Mesenchymal stem cell (in vitro differentiated cells and primary cell): ENCODE results near the gene VWA3B.

Experiments
- DNase-seq: peaks from one replicate; pipeline ENCODE4 v3.0.0-alpha.2; 2013
- H2AFZ ChIP-seq: one replicate; pipeline ENCODE4 v1.6.1; 2013; ENCODE audit warnings: low read depth, mild to moderate bottlenecking, control low read depth, inconsistent platforms, low read length, moderate library complexity
- H2AK5ac ChIP-seq: 2 replicates; pipeline ENCODE4 v1.6.1; 2013; ENCODE audit warnings: low read length, moderate library complexity, mild to moderate bottlenecking, inconsistent platforms; ENCODE audit not compliant: severe bottlenecking
- H2BK120ac ChIP-seq: one replicate; pipeline ENCODE4 v1.6.1; 2013; ENCODE audit warnings: low read depth, mild to moderate bottlenecking, inconsistent platforms, low read length, moderate library complexity
- H2BK12ac ChIP-seq, 2 experiments: one replicate each; pipeline ENCODE4 v1.6.1; 2013; ENCODE audit warnings: inconsistent platforms in 2 of 2, low read length in 2 of 2, mild to moderate bottlenecking in 2 of 2, moderate library complexity in 2 of 2, control low read depth in 1 of 2
- H2BK15ac ChIP-seq: one replicate; pipeline ENCODE4 v1.6.1; 2013; ENCODE audit warnings: mild to moderate bottlenecking, low read depth, inconsistent platforms; ENCODE audit not compliant: poor library complexity, severe bottlenecking
- H2BK5ac ChIP-seq: 2 replicates; pipeline ENCODE4 v1.6.1; 2013; ENCODE audit warnings: low read depth, mild to moderate bottlenecking, low read length, control low read depth, inconsistent platforms; ENCODE audit not compliant: poor library complexity, severe bottlenecking
- H3K14ac ChIP-seq, 2 experiments: one replicate each; pipeline ENCODE4 v1.6.1; 2013; ENCODE audit warnings: inconsistent platforms in 2 of 2, low read length in 2 of 2, control low read depth in 1 of 2, mild to moderate bottlenecking in 1 of 2, moderate library complexity in 1 of 2
- H3K18ac ChIP-seq, 2 experiments: one replicate each; pipeline ENCODE4 v1.6.1; 2013; ENCODE audit warnings: inconsistent platforms in 2 of 2, low read length in 2 of 2, control low read depth in 1 of 2, low read depth in 1 of 2, mild to moderate bottlenecking in 1 of 2
- H3K23ac ChIP-seq, 2 experiments: one replicate each; pipeline ENCODE4 v1.6.1; 2013; ENCODE audit warnings: inconsistent platforms in 2 of 2, low read length in 2 of 2, mild to moderate bottlenecking in 2 of 2, moderate library complexity in 2 of 2, control low read depth in 1 of 2
- H3K27ac ChIP-seq: 2 replicates; pipeline ENCODE4 v1.5.1; 2013; ENCODE audit warnings: mild to moderate bottlenecking, moderate library complexity, low read length, control low read depth, inconsistent platforms; ENCODE audit not compliant: poor library complexity, severe bottlenecking
- H3K27me3 ChIP-seq, 2 experiments: 2 replicates each; pipeline versions ENCODE4 v1.6.1 to v1.7.0; 2013; ENCODE audit warnings: low read length in 2 of 2, mild to moderate bottlenecking in 2 of 2, moderate library complexity in 2 of 2, control low read depth in 1 of 2, inconsistent platforms in 1 of 2; ENCODE audit not compliant: control insufficient read depth in 1 of 2, insufficient read depth in 1 of 2
- H3K36me3 ChIP-seq, 2 experiments: 2 replicates each; pipeline versions ENCODE4 v1.6.1 to v1.7.0; 2013; ENCODE audit warnings: low read length in 2 of 2, control low read depth in 1 of 2, inconsistent platforms in 1 of 2, low read depth in 1 of 2, mild to moderate bottlenecking in 1 of 2; ENCODE audit not compliant: insufficient read depth in 2 of 2, control insufficient read depth in 1 of 2
- H3K4ac ChIP-seq, 2 experiments: one replicate each; pipeline ENCODE4 v1.6.1; 2013; ENCODE audit warnings: inconsistent platforms in 2 of 2, low read length in 2 of 2, mild to moderate bottlenecking in 2 of 2, moderate library complexity in 2 of 2, control low read depth in 1 of 2, low read depth in 1 of 2
- H3K4me1 ChIP-seq: 2 replicates; pipeline ENCODE4 v1.6.1; 2013; ENCODE audit warnings: low read depth, low read length, control low read depth; ENCODE audit not compliant: control insufficient read depth, insufficient read depth
- H3K4me2 ChIP-seq: 2 replicates; pipeline ENCODE4 v1.6.1; 2013; ENCODE audit warnings: low read length, mild to moderate bottlenecking, inconsistent platforms; ENCODE audit not compliant: poor library complexity, severe bottlenecking
- H3K4me3 ChIP-seq, 2 experiments: 2 replicates each; pipeline versions ENCODE4 v1.5.1 to v1.7.0; 2013; ENCODE audit warnings: low read length in 2 of 2, mild to moderate bottlenecking in 2 of 2, control low read depth in 1 of 2, low read depth in 1 of 2; ENCODE audit not compliant: insufficient read depth in 1 of 2
- H3K79me1 ChIP-seq: replicated peaks from 2 replicates; pipeline ENCODE4 v1.6.1; 2013; ENCODE audit warnings: mild to moderate bottlenecking, control low read depth, low read length, inconsistent platforms; ENCODE audit not compliant: poor library complexity, severe bottlenecking
- H3K9ac ChIP-seq: 2 replicates; pipeline ENCODE4 v1.7.0; 2013; ENCODE audit warnings: mild to moderate bottlenecking, low read length, moderate library complexity
- H3K9me3 ChIP-seq: 2 replicates; pipeline ENCODE4 v1.7.0; 2013; ENCODE audit warnings: mild to moderate bottlenecking, low read length; ENCODE audit not compliant: control insufficient read depth
- H4K8ac ChIP-seq: one replicate; pipeline ENCODE4 v1.6.1; 2013; ENCODE audit warnings: inconsistent platforms, mild to moderate bottlenecking, low read length, moderate library complexity
- H4K91ac ChIP-seq: one replicate; pipeline ENCODE4 v1.6.1; 2013; ENCODE audit warnings: mild to moderate bottlenecking, low read length, inconsistent platforms
- WGBS: methylation state at CpG from one replicate; pipeline ENCODE4 v1.1.7; 2013; ENCODE audit warnings: mixed read lengths; 5-methylcytosine and 5-hydroxymethylcytosine counted together

VWA3B gene

GRCh38 chr2:98234776-98235175, 147.8 kb downstream of the VWA3B start:
- Histone ChIP-seq H3K9ac (no peak overlapping the region), H3K27me3 (peaks cover 0 to 10% of the 10 kb centered on the region in 2 experiments), H4K91ac (no peak overlapping the region), H3K4me2 (no peak overlapping the region), H4K8ac (no peak overlapping the region), H3K14ac (no peak overlapping the region), H3K4me3 (no peak overlapping the region), H2AK5ac (no peak overlapping the region), H3K4ac (no peak overlapping the region), H3K79me1 (no peaks in the 10 kb centered on the region), H2BK12ac (no peak overlapping the region), H3K18ac (no peak overlapping the region), H3K27ac (no peak overlapping the region), H3K23ac (no peak overlapping the region), H2BK120ac (no peak overlapping the region), H2BK15ac (no peak overlapping the region), H3K36me3 (no peaks in the 10 kb centered on the region), H3K9me3 (no peaks in the 10 kb centered on the region), H3K4me1 (no peaks in the 10 kb centered on the region), H2AFZ (no peak overlapping the region), H2BK5ac (no peak overlapping the region)
- no peak for DNase-seq
- 70% methylated on average over 2 of the region's 2 CpGs for WGBS

DNA sequence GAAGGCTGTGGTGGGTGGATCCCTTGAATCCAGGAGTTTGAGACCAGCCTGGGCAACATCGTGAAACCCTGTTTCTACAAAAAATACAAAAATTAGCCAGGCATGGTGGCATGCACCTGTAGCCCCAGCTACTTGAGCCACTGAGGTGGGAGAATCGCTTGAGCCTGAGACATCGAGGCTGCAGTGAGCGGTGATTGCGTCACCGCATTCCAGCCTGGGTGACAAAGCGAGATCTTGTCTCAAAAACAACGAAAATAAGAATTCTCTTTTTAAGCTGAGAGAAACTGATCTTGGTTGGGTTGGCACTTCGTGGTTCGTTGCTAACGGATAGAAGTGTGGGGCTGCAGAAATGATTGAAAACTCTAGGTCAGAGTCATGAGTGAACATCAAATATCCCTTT, 150.0 kb downstream of the VWA3B start:
- H3K23ac ChIP-seq, result no peak overlapping the region
- H3K14ac ChIP-seq, result no peak overlapping the region
- peaks cover 9 to 10% of the 10 kb centered on the region in 2 experiments for H3K27me3 ChIP-seq
- H2AK5ac ChIP-seq, result no peak overlapping the region
- H2BK12ac ChIP-seq, result no peak overlapping the region
- no peak overlapping the region for H3K4ac ChIP-seq
- WGBS, result 89% methylated on average over 11 of the region's 11 CpGs
- no peak overlapping the region for H2BK120ac ChIP-seq
- H3K18ac ChIP-seq, result no peak overlapping the region
- no peaks in the 10 kb centered on the region for H3K79me1 ChIP-seq
- no peak overlapping the region for H2BK15ac ChIP-seq
- H3K4me3 ChIP-seq, result no peak overlapping the region
- DNase-seq, result no peak
- no peaks in the 10 kb centered on the region for H3K4me1 ChIP-seq
- H3K9ac ChIP-seq, result no peak overlapping the region
- no peak overlapping the region for H4K91ac ChIP-seq
- no peak overlapping the region for H3K27ac ChIP-seq
- H4K8ac ChIP-seq, result no peak overlapping the region
- H3K4me2 ChIP-seq, result no peak overlapping the region
- H2AFZ ChIP-seq, result no peak overlapping the region
- no peak overlapping the region for H2BK5ac ChIP-seq
- H3K9me3 ChIP-seq, result no peaks in the 10 kb centered on the region
- no peaks in the 10 kb centered on the region for H3K36me3 ChIP-seq

GRCh38 chr2:98240786-98241398, 153.9 kb downstream of the VWA3B start:
- H3K27me3 ChIP-seq, result peaks cover 0 to 17% of the 10 kb centered on the region in 2 experiments

DNA sequence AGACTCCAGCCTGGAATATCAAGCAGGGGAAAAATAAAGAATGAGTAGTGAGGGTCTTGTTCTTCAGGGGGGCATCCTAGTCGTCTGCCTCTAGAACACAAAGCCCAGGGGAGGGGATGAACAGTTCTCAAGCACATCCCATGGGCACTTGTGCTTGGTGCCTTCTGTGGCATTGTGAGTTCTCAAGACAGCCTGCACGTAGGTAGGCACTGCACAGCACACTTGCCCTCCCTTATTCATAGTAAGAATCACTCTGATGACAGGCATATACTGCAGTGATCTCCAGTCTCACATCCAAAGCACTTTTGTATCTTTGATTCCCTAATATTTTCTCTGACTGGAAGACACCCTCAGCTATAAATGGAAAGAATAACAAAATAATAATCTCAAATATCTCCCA, 154.6 kb downstream of the VWA3B start:
- no peak overlapping the region for H3K4me2 ChIP-seq
- DNase-seq, result no peak
- no peak overlapping the region for H2BK15ac ChIP-seq
- H2BK12ac ChIP-seq, result no peak overlapping the region
- H3K36me3 ChIP-seq, result no peaks in the 10 kb centered on the region
- no peaks in the 10 kb centered on the region for H3K4me1 ChIP-seq
- peaks cover 4% of the 10 kb centered on the region for H3K9me3 ChIP-seq
- no peak overlapping the region for H3K27ac ChIP-seq
- no peak overlapping the region for H3K14ac ChIP-seq
- H3K9ac ChIP-seq, result no peak overlapping the region
- no peaks in the 10 kb centered on the region for H3K79me1 ChIP-seq
- H4K91ac ChIP-seq, result no peak overlapping the region
- no peak overlapping the region for H3K4me3 ChIP-seq
- no peak overlapping the region for H2BK5ac ChIP-seq
- 48% methylated on average over 2 of the region's 2 CpGs for WGBS
- H3K23ac ChIP-seq, result no peak overlapping the region
- peaks cover 0 to 17% of the 10 kb centered on the region in 2 experiments for H3K27me3 ChIP-seq
- no peak overlapping the region for H3K4ac ChIP-seq
- H4K8ac ChIP-seq, result no peak overlapping the region
- no peak overlapping the region for H2AK5ac ChIP-seq
- no peak overlapping the region for H2BK120ac ChIP-seq
- H2AFZ ChIP-seq, result no peak overlapping the region
- H3K18ac ChIP-seq, result no peak overlapping the region

More at GRCh38 chr2:98240786-98241398, 153.9 kb downstream of the VWA3B start:
- Histone ChIP-seq H3K79me1 (no peaks in the 10 kb centered on the region), H2BK120ac (no peak overlapping the region), H3K36me3 (no peaks in the 10 kb centered on the region), H3K4me1 (no peaks in the 10 kb centered on the region), H3K4me3 (no peak overlapping the region), H3K4me2 (no peak overlapping the region), H3K27ac (no peak overlapping the region), H2BK12ac (no peak overlapping the region), H3K9ac (no peak overlapping the region), H3K9me3 (peaks cover 3% of the 10 kb centered on the region), H3K23ac (no peak overlapping the region), H4K8ac (no peak overlapping the region), H3K4ac (no peak overlapping the region), H2BK5ac (no peak overlapping the region), H2AFZ (no peak overlapping the region), H4K91ac (no peak overlapping the region), H2AK5ac (no peak overlapping the region), H3K14ac (no peak overlapping the region), H3K18ac (no peak overlapping the region), H2BK15ac (no peak overlapping the region)
- no peak for DNase-seq
- WGBS, result 79% methylated on average over 3 of the region's 3 CpGs
